HFFc6 (cell line): ENCODE results near the gene HOXD9. TPM values are rescaled to one million over a fixed set of nuclear protein-coding genes. Genes with fewer than 3 reads are reported as not detected.

Experiments
- DNase-seq: peaks from one replicate; pipeline ENCODE4 v3.0.0-alpha.2; 2018
- H3K27ac Mint-ChIP-seq: 2 replicates; pipeline ENCODE4 v1.8.0; 2020; ENCODE audit warnings: mild to moderate bottlenecking, mixed read lengths
- H3K27me3 Mint-ChIP-seq: 2 replicates; pipeline ENCODE4 v1.8.0; 2021; ENCODE audit warnings: mild to moderate bottlenecking, moderate library complexity, mixed read lengths; ENCODE audit not compliant: insufficient read depth
- H3K36me3 Mint-ChIP-seq: 2 replicates; pipeline ENCODE4 v1.8.0; 2021; ENCODE audit warnings: low read depth, mixed read lengths
- H3K4me1 Mint-ChIP-seq: 2 replicates; pipeline ENCODE4 v1.8.0; 2020; ENCODE audit warnings: low read depth, mixed read lengths
- H3K4me3 Mint-ChIP-seq: 2 replicates; pipeline ENCODE4 v1.8.0; 2020; ENCODE audit warnings: mild to moderate bottlenecking, moderate library complexity, mixed read lengths
- H3K9me3 Mint-ChIP-seq: 2 replicates; pipeline ENCODE4 v1.8.0; 2020; ENCODE audit warnings: mild to moderate bottlenecking, mixed read lengths
- CTCF ChIP-seq: fragments of 200-600 bp; sonication (generic); IDR thresholded peaks from 2 replicates; pipeline ENCODE4 v1.5.0; 2021; ENCODE audit warnings: antibody characterized with exemption, mild to moderate bottlenecking
- total RNA-seq, 6 experiments: library from RNA; stranded (reverse); fragmentation: NEBNext Ultra II Directional; extraction: Animal tissue kit (Norgen Biotek cat#: 25700); gene quantifications; 2 replicates in 1 of 6; 3 replicates in 5 of 6; pipeline ENCODE4 v1.2.3, GENCODE V29; 2021

HOXD9 gene
- total RNA-seq, 6 experiments from 2014 or later: 2.1 to 2.7 (median 2.4) TPM

GRCh38 chr2:176156301-176156806, 33.8 kb downstream of the HOXD9 start:
- Mint-ChIP-seq H3K9me3 (no peaks in the 10 kb centered on the region), H3K4me1 (peaks cover 20% of the 10 kb centered on the region), H3K36me3 (no peaks in the 10 kb centered on the region), H3K27ac (no peak overlapping the region), H3K4me3 (no peak overlapping the region; the same call in 1 of the 2 replicates), H3K27me3 (peaks cover 56% of the 10 kb centered on the region)
- no peak for TF ChIP-seq CTCF
- no peak for DNase-seq

- no peak for TF ChIP-seq CTCF
- Mint-ChIP-seq H3K9me3 (no peaks in the 10 kb centered on the region), H3K27me3 (peaks cover 59% of the 10 kb centered on the region), H3K36me3 (no peaks in the 10 kb centered on the region), H3K4me1 (peaks cover 26% of the 10 kb centered on the region), H3K4me3 (peak within 1 kb of the TSS; percentile 71; the same call in 1 of the 2 replicates), H3K27ac (no peak within 1 kb of the TSS)
- DNase-seq: no peak
Observed at GRCh38 chr2:176156807-176157498, 34.4 kb downstream of the HOXD9 start, which contains the start of gene HOXD3. Gene HOXD3, plus strand, starts transcription at chr2:176157307. Its CDS starts 11,808 bp downstream, at chr2:176169115.

GRCh38 chr2:176157499-176158185, 35.1 kb downstream of the HOXD9 start:
- Mint-ChIP-seq H3K27me3 (peaks cover 66% of the 10 kb centered on the region), H3K36me3 (no peaks in the 10 kb centered on the region), H3K9me3 (no peaks in the 10 kb centered on the region), H3K4me3 (peak overlapping the region; percentile 71; the same call in 1 of the 2 replicates), H3K27ac (no peak overlapping the region), H3K4me1 (peaks cover 31% of the 10 kb centered on the region)
- no peak for DNase-seq
- TF ChIP-seq CTCF: no peak

GRCh38 chr2:176158186-176158591, 35.7 kb downstream of the HOXD9 start:
- Mint-ChIP-seq H3K9me3 (no peaks in the 10 kb centered on the region), H3K27me3 (peaks cover 71% of the 10 kb centered on the region), H3K4me3 (peak overlapping the region; percentile 71), H3K36me3 (no peaks in the 10 kb centered on the region), H3K27ac (no peak overlapping the region), H3K4me1 (peaks cover 31% of the 10 kb centered on the region)
- no peak for TF ChIP-seq CTCF
- no peak for DNase-seq

- TF ChIP-seq CTCF: no peak
- Mint-ChIP-seq H3K4me1 (peaks cover 31% of the 10 kb centered on the region), H3K9me3 (peaks cover 4% of the 10 kb centered on the region), H3K27me3 (peaks cover 76% of the 10 kb centered on the region), H3K27ac (no peak overlapping the region), H3K36me3 (peaks cover 4% of the 10 kb centered on the region; the same call in 1 of the 2 replicates), H3K4me3 (peak overlapping the region; percentile 26; the same call in 1 of the 2 replicates)
- DNase-seq: no peak
Observed at GRCh38 chr2:176158855-176159662, 36.5 kb downstream of the HOXD9 start.
